ENCODE results near the gene CHP2.
"Not testable (repeated sequence)": the region's sequence is repeated elsewhere in the genome, so short reads cannot be mapped to it uniquely, and the experiment has no call there.

Gene CHP2

DNA sequence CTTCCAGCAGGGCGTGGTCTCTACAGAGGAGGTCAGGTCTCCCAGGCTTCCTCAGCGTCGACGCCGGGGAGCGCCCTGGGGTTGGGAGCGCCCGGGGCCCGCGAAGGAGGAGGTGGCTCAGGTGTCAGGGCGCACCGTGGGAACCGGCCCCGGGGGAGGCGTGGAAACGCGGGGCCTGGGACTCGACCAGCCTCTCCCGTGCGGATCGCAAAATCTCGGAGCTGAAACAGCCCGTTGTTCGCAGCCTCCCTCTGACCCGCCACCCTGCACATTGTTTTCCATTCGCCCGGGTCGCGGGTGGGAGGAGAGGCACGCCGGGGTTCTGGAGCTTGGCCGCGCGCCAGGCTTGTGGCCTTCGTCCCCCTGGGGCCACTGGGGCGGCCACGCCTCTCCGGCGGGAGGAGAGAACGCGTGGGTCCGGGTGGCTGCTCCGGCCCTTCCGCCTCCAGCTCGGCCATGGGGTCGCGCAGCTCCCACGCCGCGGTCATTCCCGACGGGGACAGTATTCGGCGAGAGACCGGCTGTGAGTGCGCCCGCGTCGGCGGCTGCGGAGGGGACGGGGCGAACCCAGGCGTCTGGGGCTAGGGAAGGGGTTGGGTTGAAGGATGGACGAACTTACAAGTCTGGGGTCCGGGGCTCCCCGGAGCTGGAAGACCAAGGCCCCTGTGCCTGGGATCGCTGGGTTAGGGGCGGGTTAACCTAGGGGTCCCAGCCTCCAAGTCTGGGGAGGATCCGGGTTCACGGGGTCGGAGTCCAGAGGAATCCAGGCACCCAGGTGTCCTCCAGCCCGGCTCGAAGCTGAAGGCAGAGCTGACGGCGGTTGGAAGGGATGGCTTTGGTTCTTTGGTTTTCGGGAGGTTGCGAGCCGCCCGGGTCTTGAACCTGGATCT, at the start of gene CHP2:
Gene CHP2 (plus strand): TSS at position 433 of the 890 bp plus-strand sequence. CDS start 24 bp downstream, at position 457.
- DNase-seq (ENCODE audit: low spot score): no peak

DNA sequence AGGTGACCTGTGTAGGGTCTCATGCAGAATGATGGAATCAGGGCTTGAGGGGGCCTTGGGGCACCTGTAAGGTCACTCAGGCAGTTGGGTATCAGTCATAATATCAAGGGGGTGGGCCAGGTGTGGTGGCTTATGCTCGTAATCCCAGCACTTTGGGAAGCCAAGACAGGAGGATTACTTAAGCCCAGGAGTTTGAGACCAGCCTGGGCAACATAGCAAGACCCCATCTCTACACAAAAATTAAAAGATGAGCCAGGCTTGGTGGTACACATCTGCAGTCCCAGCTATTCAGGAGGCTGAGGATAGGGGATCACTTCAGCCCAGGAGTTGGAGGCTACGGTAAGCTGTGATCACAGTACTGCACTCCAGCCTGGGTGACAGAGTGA, 49.3 kb upstream of the CHP2 start:
- DNase-seq (ENCODE audit: low spot score): no peak

DNA sequence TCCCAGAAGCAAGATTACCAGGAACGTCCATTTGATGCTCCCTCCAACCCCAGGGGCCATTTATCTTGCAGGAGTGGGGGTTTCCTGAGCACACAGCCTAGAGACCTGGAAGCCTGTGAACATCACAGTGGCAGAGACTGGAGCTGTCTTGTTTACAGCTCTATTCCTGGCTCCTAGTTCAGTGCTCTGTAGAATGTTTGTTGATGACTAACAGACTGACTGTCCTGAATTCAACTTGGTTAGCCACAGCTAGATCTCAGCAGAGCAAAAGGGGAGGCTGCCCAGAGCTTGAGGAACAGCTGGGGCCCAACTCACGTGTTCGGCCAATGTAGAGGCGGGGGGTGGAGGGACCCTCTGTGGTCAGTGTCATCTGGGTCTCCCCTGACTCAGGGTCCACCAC, 48.4 kb upstream of the CHP2 start:
- no peak for DNase-seq (ENCODE audit: low spot score)

DNA sequence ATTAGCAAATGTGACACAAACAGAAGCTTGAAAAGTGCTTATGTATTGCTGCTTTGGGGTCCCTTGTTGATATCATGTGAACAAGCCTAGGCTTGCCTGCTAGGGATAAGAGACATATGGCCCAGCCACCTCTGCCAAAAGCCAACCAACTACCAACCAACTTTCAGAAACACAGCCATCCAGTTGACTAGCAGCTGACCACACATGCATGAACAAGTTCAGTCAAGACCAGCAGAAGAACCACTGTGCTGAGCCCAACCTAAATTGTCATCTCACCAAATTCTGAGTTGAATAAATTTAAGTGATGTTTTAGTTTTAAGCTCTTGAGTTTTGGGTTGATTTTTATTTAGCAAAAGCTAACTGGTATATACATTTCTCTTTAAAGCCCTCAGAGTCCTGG, 45.3 kb upstream of the CHP2 start:
- no peak for DNase-seq (ENCODE audit: low spot score)

DNA sequence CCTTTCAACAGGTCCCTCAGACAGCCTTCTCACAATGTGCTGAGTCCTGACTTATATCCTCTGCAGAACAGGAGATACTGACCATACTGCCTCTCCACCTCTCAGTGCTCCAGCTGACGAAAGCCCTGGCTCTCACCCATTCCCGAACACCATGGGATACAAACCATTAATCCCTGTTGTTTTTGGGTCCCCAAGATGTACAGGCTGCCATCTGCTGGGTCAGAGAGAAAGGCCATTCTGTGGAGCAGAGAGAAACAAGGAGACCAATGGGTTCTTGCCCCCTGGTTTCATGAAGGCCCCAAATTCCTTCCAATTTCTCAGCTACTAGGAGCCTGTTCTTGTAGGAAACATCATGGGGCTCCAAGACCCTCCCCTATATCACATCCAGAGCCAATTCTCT, 44.8 kb upstream of the CHP2 start:
- DNase-seq (ENCODE audit: low spot score): no peak

DNA sequence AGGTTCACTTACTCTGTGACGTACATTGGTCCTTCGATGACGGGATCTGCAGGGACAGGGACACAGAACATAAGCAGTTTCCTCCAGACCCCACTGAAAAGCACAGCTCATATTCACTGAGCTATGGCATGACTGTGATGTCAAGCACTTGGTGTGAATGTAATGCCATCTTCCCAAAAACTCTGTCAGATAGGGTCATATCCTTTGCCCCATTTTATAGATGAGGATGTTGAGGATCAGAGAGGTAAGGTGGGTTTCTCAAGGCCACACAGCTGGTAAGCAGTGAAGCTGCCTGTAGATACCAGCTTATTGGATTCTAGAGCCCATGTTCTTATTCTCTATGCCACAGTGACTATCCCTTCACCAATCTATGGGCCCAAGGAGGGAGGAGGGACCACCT, 44.3 kb upstream of the CHP2 start:
- DNase-seq (ENCODE audit: low spot score): no peak

DNA sequence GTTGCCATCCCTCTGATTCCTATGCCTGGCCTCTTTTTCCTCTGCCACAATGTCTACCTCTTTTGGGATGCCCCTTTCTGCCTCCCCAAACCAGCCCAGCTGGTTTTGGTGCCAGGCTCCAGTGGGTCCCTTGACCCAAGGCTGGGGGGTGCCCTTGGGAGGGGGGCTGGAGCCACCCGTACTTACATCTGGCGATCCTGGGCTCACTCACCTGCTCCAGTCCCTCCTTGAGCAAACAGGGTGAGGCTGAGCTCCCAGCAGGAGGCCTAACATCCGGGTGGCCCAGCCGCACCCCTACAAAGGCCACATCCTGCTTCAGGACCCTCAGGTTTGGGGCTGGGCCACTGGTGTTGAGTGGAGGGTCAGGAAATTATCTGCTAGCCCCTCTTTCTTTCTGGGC, 43.0 kb upstream of the CHP2 start:
- no peak for DNase-seq (ENCODE audit: low spot score)

DNA sequence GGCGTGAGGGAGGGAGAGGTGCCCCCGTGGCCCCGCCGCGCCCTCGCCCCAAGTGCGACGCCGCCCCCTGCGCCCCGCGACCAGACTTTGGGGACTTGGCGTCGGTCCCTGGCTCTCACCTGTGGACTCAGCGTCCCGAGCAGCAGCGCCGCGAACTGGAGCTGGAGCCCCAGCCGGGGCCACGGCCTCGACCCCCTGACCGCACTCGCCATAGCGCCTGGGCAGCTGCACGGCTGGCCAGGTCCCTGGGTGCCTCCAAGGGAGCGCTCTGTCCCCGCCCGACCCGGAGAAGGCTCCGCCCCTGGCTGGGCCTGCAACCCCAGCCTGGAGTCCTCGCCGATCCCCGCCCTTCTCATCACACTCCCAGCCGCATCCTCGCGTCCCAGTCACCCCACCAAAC, 41.9 kb upstream of the CHP2 start, which contains the start of gene ERN2:
Gene ERN2 (minus strand): TSS at position 247 of the 400 bp plus-strand sequence. CDS start 35 bp downstream, at position 212.
- no peak for DNase-seq (ENCODE audit: low spot score)

DNA sequence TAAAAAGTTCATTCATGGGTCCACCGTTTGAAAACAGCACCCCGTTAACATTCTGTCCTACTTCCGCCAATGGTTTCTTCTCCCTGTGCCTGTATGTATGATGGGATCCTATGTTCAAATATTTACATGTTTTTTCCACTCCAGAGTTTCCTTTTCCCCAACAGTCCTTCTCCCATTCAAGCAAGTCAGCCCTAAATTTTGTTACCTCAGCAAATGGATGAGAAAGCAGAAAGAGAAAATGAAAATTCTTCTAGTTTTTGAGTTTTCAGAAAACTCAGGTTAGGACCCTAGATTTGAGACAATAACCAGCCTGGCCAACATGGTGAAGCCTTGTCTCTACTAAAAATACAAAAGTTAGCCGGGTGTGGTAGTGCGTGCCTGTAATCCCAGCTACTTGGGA, 38.3 kb upstream of the CHP2 start:
- DNase-seq (ENCODE audit: low spot score): no peak

DNA sequence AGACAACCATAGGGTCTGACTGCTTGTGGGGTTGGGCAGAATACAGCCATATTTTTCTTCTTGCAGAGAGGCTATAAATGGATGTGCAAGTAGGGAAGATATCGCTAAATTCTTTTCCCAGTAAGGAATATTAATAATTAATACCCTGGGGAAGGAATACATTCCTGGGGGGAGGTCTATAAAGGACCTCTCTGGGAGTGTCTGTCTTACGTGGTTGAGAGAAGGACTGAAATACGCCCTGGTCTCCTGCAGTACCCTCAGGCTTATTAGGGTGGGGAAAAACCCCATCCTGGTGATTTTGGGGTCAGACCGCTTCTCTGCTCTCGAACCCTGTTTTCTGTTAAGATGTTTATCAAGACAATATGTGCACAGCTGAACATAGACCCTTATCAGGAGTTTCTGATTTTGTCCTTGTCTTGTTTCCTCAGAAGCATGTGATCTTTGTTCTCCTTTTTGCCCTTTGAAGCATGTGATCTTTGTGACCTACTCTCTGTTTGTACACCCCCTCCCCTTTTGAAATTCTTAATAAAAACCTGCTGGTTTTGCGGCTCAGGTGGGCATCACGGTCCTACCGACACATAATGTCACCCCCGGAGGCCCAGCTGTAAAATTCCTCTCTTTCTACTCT, 32.1 kb upstream of the CHP2 start:
- DNase-seq (ENCODE audit: low spot score): not testable (repeated sequence)

DNA sequence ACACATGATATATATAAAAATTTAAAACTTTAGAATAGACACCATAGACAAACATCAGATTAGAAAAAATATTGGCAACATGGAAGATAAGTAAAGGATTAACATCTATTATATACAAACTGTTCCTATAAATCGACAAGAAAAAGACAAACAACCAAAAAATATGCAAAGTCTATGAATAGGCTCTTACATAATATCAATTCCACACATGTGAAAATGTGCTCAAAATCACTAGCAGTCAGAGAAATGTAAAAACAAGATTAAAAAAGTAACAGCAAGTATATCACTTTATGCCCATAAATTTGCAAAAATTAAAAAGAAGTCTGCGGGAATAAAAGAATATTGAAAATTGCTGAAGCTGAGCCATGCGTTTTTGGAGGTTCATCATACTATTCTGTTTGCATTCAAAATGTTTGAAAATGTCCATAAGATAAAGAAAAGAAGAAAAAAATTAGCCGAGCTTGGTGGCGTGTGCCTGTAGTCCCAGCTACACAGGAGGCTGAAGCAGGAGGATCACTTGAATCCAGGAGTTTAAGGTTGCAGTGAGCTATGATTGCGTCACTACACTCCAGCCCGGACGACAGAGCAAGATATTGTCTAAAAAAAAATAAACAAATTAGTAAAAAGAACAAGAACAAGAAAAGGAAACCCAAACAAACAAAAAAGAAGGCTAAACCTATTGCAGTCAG, 30.6 kb upstream of the CHP2 start:
- DNase-seq (ENCODE audit: low spot score): no peak

DNA sequence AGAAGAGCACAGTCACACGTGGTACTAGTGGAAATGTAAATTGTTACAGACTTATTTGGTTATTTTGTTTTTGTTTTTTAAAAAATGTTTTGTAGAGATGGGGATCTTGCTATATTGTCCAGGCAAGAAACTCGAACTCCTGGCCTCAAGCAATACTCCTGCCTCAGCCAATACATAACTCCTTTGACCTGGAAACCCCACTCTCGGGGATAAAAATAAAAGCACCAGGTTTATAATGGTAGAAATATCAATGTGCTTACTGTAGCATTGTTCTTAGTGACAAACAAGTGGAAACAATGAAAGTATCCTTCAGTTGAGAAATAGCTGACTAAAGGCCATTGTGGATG, 30.1 kb upstream of the CHP2 start:
- no peak for DNase-seq (ENCODE audit: low spot score)

DNA sequence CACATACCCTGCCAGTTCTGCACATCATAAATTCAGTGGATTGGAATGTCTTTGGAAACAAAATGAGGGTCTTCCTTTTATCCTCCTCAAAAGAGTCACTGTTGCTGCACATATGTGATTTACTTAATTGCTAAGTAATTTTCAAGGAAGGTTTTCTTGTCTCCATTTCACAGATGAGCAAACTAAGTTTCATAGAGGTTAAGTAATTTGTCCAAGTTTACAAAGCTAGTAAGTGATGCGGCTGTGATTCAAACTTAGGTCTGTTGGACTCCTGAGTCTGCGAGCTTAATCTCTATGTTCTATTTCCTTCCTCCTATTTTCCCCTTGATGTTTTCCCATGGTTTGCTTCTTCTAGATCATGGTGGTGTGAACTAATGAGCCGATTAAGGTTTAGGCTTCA, 28.1 kb upstream of the CHP2 start:
- DNase-seq (ENCODE audit: low spot score): no peak

DNA sequence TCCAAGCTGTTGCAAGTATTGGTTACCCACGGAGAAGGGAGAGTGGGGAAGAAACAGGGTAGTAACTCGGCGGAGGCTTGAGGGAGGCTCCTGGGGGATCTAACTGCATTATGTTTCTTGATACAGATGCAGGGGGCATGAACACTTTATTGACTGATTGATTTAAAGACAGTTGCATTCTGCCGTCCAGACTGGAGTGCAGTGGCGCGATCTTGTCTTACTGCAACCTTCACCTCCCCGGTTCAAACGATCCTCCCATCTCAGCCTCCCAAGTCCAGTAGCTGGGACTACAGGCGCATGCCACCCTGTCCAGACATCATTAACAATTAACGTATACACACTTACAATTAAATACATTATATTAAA, 26.7 kb upstream of the CHP2 start:
- no peak for DNase-seq (ENCODE audit: low spot score)

DNA sequence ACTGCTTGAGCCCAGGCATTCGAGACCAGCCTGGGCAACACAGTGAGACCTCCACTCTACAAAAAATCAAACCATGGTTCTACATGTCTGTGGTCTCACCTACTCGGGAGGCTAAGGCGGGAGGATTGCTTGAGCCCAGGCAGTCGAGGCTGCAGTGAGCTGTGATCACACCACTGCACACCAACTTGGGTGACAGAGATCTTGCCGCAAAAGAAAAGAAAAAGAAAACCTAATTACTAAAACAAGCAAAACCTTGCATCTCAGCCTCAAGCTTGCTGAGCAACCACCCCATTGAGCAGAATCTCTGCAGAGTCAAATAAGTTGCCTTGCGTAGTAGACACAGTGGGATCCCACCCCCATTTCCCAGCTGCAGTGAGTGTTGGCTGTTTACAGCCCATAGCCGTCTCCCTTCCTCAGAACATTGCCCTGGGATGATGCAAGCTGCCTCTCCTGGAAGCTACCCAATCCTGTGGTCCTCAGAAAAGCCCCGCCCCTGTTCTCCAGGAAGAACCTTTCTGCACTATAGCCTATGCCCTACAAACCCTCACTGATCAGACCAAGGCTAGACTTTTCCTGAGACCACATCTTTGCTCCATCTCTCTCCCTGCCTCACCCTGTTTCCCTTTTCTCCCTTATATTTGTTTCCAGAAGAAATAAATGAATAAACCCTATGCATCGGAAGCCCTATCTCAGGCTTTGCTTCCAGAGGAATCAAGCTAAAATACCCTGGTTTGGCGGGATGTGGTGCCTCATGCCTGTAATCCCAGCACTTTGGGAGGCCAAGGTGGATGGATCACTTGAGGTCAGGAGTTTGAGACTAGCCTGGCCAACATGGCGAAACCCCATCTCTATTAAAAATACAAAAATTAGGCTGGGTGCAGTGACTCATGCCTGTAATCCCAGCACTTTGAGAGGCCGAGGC, 25.1 kb upstream of the CHP2 start:
- DNase-seq (ENCODE audit: low spot score): peak; percentile 29

DNA sequence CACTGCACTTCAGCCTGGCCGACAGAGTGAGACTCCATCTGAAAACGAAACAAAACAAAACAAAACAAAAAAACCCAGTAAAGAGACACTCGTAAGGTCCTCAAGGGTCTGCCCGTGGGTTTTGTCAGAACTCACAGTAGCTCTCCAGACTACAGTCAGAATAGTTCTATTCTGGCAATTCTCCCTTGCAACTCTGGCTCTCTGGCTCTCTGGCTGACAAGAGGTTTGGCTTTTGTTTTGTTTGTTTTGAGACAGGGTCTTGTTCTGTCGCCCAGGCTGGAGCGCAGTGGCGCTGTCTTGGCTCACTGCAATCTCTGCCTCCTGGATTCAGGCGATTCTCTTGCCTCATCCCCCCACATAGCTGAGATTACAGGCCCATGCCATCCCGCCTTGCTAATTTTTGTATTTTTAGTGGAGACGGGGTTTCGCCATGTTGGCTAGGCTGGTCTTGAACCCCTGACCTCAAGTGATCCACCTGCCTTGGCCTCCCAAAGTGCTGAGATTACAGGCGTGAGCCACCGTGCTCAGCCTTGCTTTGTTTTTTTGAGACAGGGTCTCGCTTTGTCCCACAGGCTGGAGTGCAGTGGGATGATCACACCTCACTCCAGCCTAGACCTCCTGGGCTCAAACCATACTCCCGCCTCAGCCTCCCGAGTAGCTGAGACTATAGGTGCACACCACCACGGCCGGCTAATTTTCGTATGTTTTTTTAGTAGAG, 20.5 kb upstream of the CHP2 start:
- DNase-seq (ENCODE audit: low spot score): no peak

DNA sequence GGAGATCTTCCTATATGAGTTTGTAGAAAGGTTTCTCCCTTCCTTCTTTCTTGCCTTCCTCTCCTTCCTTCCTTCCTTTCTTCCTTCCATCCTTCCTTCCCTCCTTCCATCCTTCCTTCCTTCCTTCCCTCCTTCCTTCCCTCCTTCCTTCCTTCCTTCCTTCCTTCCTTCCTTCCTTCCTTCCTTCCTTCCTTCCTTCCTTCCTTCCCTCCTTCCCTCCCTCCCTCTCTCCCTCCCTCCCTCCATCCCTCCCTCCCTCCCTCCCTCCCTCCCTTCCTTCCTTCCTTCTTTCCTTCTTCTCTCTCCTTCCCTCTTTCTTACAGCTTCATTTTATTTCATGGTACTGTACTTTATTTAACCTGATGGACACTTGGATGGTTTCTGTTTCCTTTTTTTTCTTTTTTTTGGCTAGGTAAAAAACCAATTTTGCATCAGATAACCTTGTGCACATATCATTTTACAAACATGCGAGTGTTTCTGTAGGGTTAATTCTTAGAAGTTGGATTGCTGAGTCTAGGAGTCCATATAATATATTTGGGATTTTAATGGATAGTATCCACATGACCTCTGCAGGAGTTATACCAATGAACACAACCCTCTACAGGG, 17.3 kb upstream of the CHP2 start:
- not testable (repeated sequence) for DNase-seq (ENCODE audit: low spot score)

DNA sequence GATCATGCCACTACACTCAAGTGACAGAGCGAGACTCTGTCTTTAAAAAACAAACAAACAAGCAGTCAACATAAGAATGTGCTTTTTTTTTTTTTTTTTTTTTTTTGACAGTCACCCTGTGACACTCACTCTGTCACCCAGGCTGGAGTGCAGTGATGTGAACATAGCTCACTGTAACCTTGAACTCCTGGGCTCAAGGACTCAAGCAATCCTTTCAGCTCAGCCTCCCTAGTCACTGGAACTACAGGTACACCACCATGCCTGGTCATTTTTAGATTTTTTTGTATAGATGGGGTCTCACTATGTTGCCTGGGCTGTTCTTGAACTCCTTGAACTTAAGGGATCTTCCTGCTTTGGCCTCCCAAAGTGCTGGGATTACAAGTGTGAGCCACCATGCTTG, 15.3 kb upstream of the CHP2 start:
- DNase-seq (ENCODE audit: low spot score): no peak

DNA sequence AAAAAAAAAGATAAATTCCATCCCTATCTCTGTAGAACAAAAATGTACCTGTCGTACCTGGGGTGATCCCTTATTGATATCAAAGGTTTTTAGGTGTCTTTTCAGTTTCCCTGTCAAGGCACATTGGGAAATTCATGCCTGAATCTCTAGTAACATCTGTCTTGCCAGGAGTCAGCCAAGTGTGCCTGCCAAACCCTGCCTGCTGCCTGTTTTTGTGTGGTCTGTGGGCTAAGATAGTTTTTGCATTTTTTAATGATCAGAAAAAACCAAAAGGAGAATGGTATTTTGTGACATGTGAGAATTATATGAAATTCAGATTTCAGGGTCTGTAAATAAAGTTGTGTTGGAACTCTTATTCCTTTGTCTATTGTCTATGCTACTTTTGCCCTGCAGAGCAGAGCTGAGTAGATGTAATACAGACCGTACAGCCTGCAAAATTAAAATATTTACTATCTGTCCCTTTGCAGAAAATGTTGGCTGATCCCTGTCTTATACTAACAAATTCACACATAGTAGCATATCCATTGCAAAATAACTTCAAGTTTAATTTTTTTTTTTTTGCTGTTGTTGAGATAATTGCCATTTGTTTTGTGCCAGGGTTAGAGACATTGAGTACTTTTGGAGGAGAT, 13.0 kb upstream of the CHP2 start:
- DNase-seq (ENCODE audit: low spot score): no peak

DNA sequence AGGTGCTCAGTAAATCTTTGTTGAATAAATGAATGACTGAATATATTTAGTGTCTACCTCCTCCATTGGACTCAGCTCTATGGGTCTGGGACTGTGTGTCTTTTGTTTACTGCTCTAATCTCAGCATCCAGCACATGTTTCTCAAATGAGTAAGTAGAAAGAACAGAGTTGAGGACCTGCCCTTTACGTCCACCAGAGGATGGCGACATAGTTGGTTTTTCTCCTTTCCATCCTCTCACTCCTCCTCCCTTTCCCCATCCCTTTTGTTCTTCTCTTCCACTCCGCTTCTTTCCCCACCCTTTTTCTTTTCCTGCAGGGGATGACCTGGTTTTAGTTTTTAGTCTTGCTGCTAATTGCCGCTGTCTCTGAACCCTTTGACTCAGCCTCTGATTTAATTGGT, 12.1 kb upstream of the CHP2 start:
- no peak for DNase-seq (ENCODE audit: low spot score)

DNA sequence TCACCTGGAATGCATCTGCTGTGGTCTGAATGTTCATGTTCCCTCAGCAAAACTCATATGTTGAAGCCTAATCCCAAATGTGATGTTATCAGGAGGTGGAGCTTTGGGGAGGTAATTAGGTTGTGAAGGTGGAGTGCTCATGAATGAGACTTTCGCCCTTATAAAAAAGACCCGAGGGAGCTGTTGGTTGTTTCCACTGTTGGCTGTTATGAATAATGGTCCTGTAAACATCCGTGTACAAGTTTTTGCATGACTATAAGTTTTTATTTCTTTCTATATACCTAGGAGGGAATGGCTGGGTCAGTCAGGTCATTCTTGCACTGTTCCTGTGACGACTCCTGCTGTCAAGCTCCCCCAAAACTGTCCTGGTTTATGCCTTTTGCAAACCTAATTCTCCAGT, 9.6 kb upstream of the CHP2 start:
- no peak for DNase-seq (ENCODE audit: low spot score)

All from SW480 (cell line).